C4-2B (cell line): ENCODE data around the gene PASK.

ENCODE experiments used
- H3K27ac ChIP-seq: fragments of 450-650 bp; 2 replicates; pipeline ENCODE4 v1.5.1; 2017
- CTCF ChIP-seq: fragments of 450-650 bp; conservative IDR thresholded peaks from 2 replicates; pipeline ENCODE4 v1.5.1; 2017; ENCODE audit warnings: mild to moderate bottlenecking
- ZFX ChIP-seq: fragments of 450-650 bp; IDR thresholded peaks from 2 replicates; pipeline ENCODE4 v1.6.1; 2017

The PASK gene

GRCh38 chr2:241102239-241102803, 47.0 kb downstream of the PASK start, which contains the start of gene MTERF4:
MTERF4 (minus strand) TSS chr2:241102287; CDS start chr2:241102273, 14 bp downstream.
- TF ChIP-seq ZFX (peak; percentile 73), CTCF (no peak)
- H3K27ac ChIP-seq, result peak within 1 kb of the TSS; percentile 92

- TF ChIP-seq CTCF, result no peak
- no peak for TF ChIP-seq ZFX
- peak overlapping the region; percentile 18; the same call in 1 of the 2 replicates for H3K27ac ChIP-seq
These were observed 50.0 kb downstream of the PASK start for GRCh38 chr2:241099246-241099645.

GRCh38 chr2:241096979-241097378, 52.3 kb downstream of the PASK start:
- H3K27ac ChIP-seq, result no peak overlapping the region
- TF ChIP-seq CTCF (no peak), ZFX (no peak)

GRCh38 chr2:241095594-241096290, 53.5 kb downstream of the PASK start:
- H3K27ac ChIP-seq, result peak overlapping the region; percentile 97
- TF ChIP-seq CTCF (no peak), ZFX (no peak)

GRCh38 chr2:241094924-241095420, 54.3 kb downstream of the PASK start:
- peak overlapping the region; percentile 97 for H3K27ac ChIP-seq
- TF ChIP-seq CTCF (no peak), ZFX (no peak)

- peak overlapping the region; percentile 97 for H3K27ac ChIP-seq
- TF ChIP-seq CTCF (no peak), ZFX (no peak)
These were observed 55.1 kb downstream of the PASK start for GRCh38 chr2:241094172-241094571.

GRCh38 chr2:241093133-241093781, 56.0 kb downstream of the PASK start:
- peak overlapping the region; percentile 97 for H3K27ac ChIP-seq
